HL-60 (cell line): ENCODE results near the gene LMAN1.

Source experiments
- DNase-seq, 2 experiments: peaks; one replicate each; pipeline ENCODE4 v3.0.0-alpha.2; 2010 to 2020; ENCODE audit warnings: low read depth in 1 of 2, low spot score in 1 of 2
- H3K27ac ChIP-seq: fragments of 250-450 bp; sonication (Bioruptor Pico); replicated peaks from 2 replicates; pipeline ENCODE4 v1.5.1; 2020; ENCODE audit warnings: mild to moderate bottlenecking, moderate library complexity
- H3K27me3 ChIP-seq: fragments of 250-450 bp; sonication (Bioruptor Pico); 2 replicates; pipeline ENCODE4 v1.5.1; 2021; ENCODE audit warnings: mild to moderate bottlenecking, moderate library complexity; ENCODE audit not compliant: insufficient read depth, poor library complexity, severe bottlenecking
- H3K4me3 ChIP-seq: replicated peaks from 2 replicates; pipeline ENCODE4 v1.5.1; 2011; ENCODE audit warnings: mild to moderate bottlenecking, control low read depth, low read length; ENCODE audit not compliant: insufficient read depth
- CTCF ChIP-seq: IDR thresholded peaks from one replicate; pipeline ENCODE4 v1.5.1; 2011; ENCODE audit warnings: low read length, control low read depth, inconsistent platforms; ENCODE audit not compliant: insufficient read depth
- GABPA ChIP-seq: IDR thresholded peaks from 2 replicates; pipeline ENCODE4 v1.6.1; 2012; ENCODE audit warnings: low read depth
- POLR2AphosphoS5 ChIP-seq: IDR thresholded peaks from 2 replicates; pipeline ENCODE4 v1.6.1; 2012; ENCODE audit warnings: low read depth
- SPI1 ChIP-seq: IDR thresholded peaks from 2 replicates; pipeline ENCODE4 v1.6.1; 2012; ENCODE audit warnings: low read depth, mild to moderate bottlenecking, borderline replicate concordance
- TF ChIP-seq, protein P1 (sequence below): IDR thresholded peaks from 2 replicates; pipeline ENCODE4 v1.6.1; 2012; ENCODE audit warnings: low read depth; ENCODE audit not compliant: insufficient replicate concordance

LMAN1 gene

GRCh38 chr18:59286341-59286740 is 72.7 kb downstream of the LMAN1 start:
- Histone ChIP-seq H3K4me3 (no peak overlapping the region), H3K27ac (no peak overlapping the region), H3K27me3 (peaks cover 28% of the 10 kb centered on the region)
- TF ChIP-seq GABPA: no peak
- no peak for TF ChIP-seq SPI1
- TF ChIP-seq POLR2AphosphoS5: no peak
- no peak for TF ChIP-seq CTCF
- DNase-seq: no peak

- no peak for DNase-seq
- TF ChIP-seq, protein P1, sequence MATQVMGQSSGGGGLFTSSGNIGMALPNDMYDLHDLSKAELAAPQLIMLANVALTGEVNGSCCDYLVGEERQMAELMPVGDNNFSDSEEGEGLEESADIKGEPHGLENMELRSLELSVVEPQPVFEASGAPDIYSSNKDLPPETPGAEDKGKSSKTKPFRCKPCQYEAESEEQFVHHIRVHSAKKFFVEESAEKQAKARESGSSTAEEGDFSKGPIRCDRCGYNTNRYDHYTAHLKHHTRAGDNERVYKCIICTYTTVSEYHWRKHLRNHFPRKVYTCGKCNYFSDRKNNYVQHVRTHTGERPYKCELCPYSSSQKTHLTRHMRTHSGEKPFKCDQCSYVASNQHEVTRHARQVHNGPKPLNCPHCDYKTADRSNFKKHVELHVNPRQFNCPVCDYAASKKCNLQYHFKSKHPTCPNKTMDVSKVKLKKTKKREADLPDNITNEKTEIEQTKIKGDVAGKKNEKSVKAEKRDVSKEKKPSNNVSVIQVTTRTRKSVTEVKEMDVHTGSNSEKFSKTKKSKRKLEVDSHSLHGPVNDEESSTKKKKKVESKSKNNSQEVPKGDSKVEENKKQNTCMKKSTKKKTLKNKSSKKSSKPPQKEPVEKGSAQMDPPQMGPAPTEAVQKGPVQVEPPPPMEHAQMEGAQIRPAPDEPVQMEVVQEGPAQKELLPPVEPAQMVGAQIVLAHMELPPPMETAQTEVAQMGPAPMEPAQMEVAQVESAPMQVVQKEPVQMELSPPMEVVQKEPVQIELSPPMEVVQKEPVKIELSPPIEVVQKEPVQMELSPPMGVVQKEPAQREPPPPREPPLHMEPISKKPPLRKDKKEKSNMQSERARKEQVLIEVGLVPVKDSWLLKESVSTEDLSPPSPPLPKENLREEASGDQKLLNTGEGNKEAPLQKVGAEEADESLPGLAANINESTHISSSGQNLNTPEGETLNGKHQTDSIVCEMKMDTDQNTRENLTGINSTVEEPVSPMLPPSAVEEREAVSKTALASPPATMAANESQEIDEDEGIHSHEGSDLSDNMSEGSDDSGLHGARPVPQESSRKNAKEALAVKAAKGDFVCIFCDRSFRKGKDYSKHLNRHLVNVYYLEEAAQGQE: no peak
- TF ChIP-seq CTCF (no peak), POLR2AphosphoS5 (no peak)
- Histone ChIP-seq H3K27me3 (peaks cover 47% of the 10 kb centered on the region), H3K4me3 (no peak overlapping the region), H3K27ac (no peak overlapping the region)
Measured at GRCh38 chr18:59282341-59282740, 76.7 kb downstream of the LMAN1 start.

- H3K27ac ChIP-seq: no peak overlapping the region
- no peak overlapping the region for H3K4me3 ChIP-seq
- H3K27me3 ChIP-seq: peaks cover 58% of the 10 kb centered on the region
- DNase-seq: no peak
- no peak for TF ChIP-seq CTCF
- no peak for TF ChIP-seq SPI1
- TF ChIP-seq, protein P1: no peak
- no peak for TF ChIP-seq GABPA
- TF ChIP-seq POLR2AphosphoS5: no peak
Measured at GRCh38 chr18:59279722-59280121, 79.3 kb downstream of the LMAN1 start.

- TF ChIP-seq, protein P1: no peak
- TF ChIP-seq POLR2AphosphoS5: no peak
- TF ChIP-seq SPI1: no peak
- TF ChIP-seq CTCF: no peak
- no peak for TF ChIP-seq GABPA
- no peak overlapping the region for H3K27ac ChIP-seq
- H3K4me3 ChIP-seq: no peak overlapping the region
- peaks cover 63% of the 10 kb centered on the region for H3K27me3 ChIP-seq
- DNase-seq: no peak
Measured at GRCh38 chr18:59279193-59279592, 79.9 kb downstream of the LMAN1 start.
